DND-41 (cell line): ENCODE data around the gene INO80.

Experiments used
- ATAC-seq: fragments of 200-7000 bp; cut with Tn5 transposase; 3 replicates; pipeline ENCODE4 v1.9.1; 2021; ENCODE audit warnings: low read depth; ENCODE audit not compliant: insufficient read depth
- DNase-seq: peaks from one replicate; pipeline ENCODE4 v3.0.0-alpha.2; 2020
- H2AFZ ChIP-seq: 2 replicates; pipeline ENCODE4 v1.6.0; 2012; ENCODE audit warnings: low read depth, low read length
- H3K27ac ChIP-seq: 2 replicates; pipeline ENCODE4 v1.5.1; 2012; ENCODE audit warnings: low read length, inconsistent platforms
- H3K27me3 ChIP-seq: fragments of 200-600 bp; sonication (generic); 2 replicates; pipeline ENCODE4 v1.6.0; 2012; ENCODE audit warnings: low read length, mild to moderate bottlenecking, inconsistent platforms; ENCODE audit not compliant: insufficient read depth, poor library complexity
- H3K36me3 ChIP-seq: 2 replicates; pipeline ENCODE4 v1.5.1; 2012; ENCODE audit warnings: low read length, inconsistent platforms; ENCODE audit not compliant: insufficient read depth
- H3K4me1 ChIP-seq: 2 replicates; pipeline ENCODE4 v1.5.1; 2012; ENCODE audit warnings: mild to moderate bottlenecking, low read length; ENCODE audit not compliant: insufficient read depth
- H3K4me2 ChIP-seq: 2 replicates; pipeline ENCODE4 v1.6.0; 2012; ENCODE audit warnings: mild to moderate bottlenecking, moderate library complexity, low read length, inconsistent platforms; ENCODE audit not compliant: insufficient read depth
- H3K4me3 ChIP-seq, 2 experiments: fragments of 200-600 bp in 1 of 2; shearing (Covaris generic) in 1 of 2; 2 replicates each; pipeline ENCODE4 v1.5.1; 2012 to 2016; ENCODE audit warnings: inconsistent platforms in 2 of 2, low read length in 2 of 2, mild to moderate bottlenecking in 2 of 2, low read depth in 1 of 2, moderate library complexity in 1 of 2
- H3K79me2 ChIP-seq: 2 replicates; pipeline ENCODE4 v1.6.0; 2012; ENCODE audit warnings: low read length, inconsistent platforms; ENCODE audit not compliant: insufficient read depth
- H3K9ac ChIP-seq: 2 replicates; pipeline ENCODE4 v1.6.0; 2012; ENCODE audit warnings: low read depth, mild to moderate bottlenecking, inconsistent platforms, low read length, moderate library complexity
- H3K9me3 ChIP-seq: 2 replicates; pipeline ENCODE4 v1.5.1; 2012; ENCODE audit warnings: low read length, moderate library complexity, mild to moderate bottlenecking, inconsistent platforms; ENCODE audit not compliant: insufficient read depth, severe bottlenecking
- H4K20me1 ChIP-seq: 2 replicates; pipeline ENCODE4 v1.6.0; 2012; ENCODE audit warnings: low read length; ENCODE audit not compliant: insufficient read depth
- EZH2 ChIP-seq: IDR thresholded peaks from 3 replicates; pipeline ENCODE4 v1.6.1; 2012; ENCODE audit warnings: borderline replicate concordance, low read depth, mild to moderate bottlenecking, moderate library complexity, low read length, inconsistent platforms; ENCODE audit not compliant: severe bottlenecking
- TF ChIP-seq, protein P1 (sequence below): IDR thresholded peaks from 2 replicates; pipeline ENCODE4 v1.5.1; 2012; ENCODE audit warnings: borderline replicate concordance, low read length, moderate library complexity, mild to moderate bottlenecking; ENCODE audit not compliant: poor library complexity, severe bottlenecking; ENCODE audit errors: extremely low read depth

The INO80 gene

DNA sequence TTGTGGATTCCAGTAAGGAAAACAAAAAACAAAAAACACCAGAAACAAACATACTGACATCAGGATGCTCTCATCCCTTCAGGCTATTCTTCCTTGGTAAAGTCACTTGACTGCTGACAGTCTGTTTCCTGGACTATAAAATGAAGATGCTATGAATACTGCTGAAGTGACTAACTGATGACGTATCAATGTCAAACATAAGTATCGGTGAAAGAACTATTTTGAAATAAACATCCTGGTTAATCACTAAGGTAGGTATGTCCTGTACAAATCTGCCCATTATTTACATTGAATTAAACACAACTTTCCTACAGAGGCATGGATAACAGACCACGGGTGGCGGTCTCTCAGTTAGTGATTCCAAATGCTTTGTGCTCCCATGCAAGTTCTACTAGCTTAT is 116.9 kb downstream of the INO80 start:
- TF ChIP-seq EZH2, result no peak
- TF ChIP-seq, protein P1, sequence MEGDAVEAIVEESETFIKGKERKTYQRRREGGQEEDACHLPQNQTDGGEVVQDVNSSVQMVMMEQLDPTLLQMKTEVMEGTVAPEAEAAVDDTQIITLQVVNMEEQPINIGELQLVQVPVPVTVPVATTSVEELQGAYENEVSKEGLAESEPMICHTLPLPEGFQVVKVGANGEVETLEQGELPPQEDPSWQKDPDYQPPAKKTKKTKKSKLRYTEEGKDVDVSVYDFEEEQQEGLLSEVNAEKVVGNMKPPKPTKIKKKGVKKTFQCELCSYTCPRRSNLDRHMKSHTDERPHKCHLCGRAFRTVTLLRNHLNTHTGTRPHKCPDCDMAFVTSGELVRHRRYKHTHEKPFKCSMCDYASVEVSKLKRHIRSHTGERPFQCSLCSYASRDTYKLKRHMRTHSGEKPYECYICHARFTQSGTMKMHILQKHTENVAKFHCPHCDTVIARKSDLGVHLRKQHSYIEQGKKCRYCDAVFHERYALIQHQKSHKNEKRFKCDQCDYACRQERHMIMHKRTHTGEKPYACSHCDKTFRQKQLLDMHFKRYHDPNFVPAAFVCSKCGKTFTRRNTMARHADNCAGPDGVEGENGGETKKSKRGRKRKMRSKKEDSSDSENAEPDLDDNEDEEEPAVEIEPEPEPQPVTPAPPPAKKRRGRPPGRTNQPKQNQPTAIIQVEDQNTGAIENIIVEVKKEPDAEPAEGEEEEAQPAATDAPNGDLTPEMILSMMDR, result no peak
- no peak overlapping the region for H3K27ac ChIP-seq
- ATAC-seq (no peak), DNase-seq (no peak)
- no peak overlapping the region for H3K4me3 ChIP-seq
- H2AFZ ChIP-seq, result no peak overlapping the region
- no peaks in the 10 kb centered on the region for H3K79me2 ChIP-seq
- H4K20me1 ChIP-seq, result no peaks in the 10 kb centered on the region
- H3K36me3 ChIP-seq, result peaks cover 69% of the 10 kb centered on the region
- H3K9me3 ChIP-seq, result no peaks in the 10 kb centered on the region
- H3K4me2 ChIP-seq, result no peak overlapping the region
- H3K9ac ChIP-seq, result no peak overlapping the region
- H3K27me3 ChIP-seq, result no peaks in the 10 kb centered on the region
- H3K4me1 ChIP-seq, result no peaks in the 10 kb centered on the region

DNA sequence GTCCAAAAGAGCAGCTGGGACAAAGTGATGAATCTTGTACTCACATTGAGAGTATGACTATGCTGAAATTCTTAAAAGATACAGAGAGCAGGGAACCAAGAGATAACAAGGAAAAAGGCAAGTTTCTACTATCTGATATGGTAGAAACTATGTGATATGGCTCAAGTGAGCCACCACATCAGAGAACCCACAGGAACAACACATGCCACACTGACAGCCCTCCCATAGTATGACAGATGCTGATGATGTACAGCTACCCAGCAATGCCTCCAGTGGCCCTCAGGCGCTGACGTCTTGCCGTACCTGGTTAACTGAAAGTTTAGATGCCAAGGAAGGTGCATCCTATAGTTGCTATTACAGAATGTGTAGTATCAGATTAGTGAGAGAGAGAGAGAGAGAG is 120.4 kb downstream of the INO80 start:
- H3K27me3 ChIP-seq, result no peaks in the 10 kb centered on the region
- TF ChIP-seq, protein P1, result no peak
- no peak for TF ChIP-seq EZH2
- H3K27ac ChIP-seq, result no peak overlapping the region
- H3K79me2 ChIP-seq, result no peaks in the 10 kb centered on the region
- H3K9ac ChIP-seq, result no peak overlapping the region
- no peak overlapping the region for H2AFZ ChIP-seq
- H3K36me3 ChIP-seq, result peaks cover 69% of the 10 kb centered on the region
- H4K20me1 ChIP-seq, result no peaks in the 10 kb centered on the region
- H3K4me2 ChIP-seq, result no peak overlapping the region
- H3K4me3 ChIP-seq, result no peak overlapping the region
- H3K4me1 ChIP-seq, result no peaks in the 10 kb centered on the region
- ATAC-seq (no peak), DNase-seq (no peak)
- H3K9me3 ChIP-seq, result no peaks in the 10 kb centered on the region

DNA sequence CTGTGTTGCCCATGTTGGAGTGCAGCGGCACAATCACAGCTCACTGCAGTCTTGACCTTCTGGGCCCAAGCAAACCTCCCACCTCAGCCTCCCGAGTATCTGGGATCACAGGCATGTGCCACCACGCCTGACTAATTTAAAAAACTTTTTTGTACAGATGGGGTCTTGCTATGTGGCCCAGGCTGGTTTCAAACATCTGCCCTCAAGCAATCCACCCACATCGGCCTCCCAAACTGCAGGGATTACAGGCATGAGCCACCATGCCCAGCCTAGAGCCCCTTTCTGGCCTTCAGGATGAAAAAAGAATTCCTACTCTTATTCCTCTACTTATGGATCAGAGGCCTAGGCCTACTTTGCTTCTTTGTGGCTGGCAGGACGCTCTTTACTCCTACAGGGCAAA is 123.3 kb downstream of the INO80 start:
- Histone ChIP-seq H3K27ac (no peak overlapping the region), H3K27me3 (no peaks in the 10 kb centered on the region), H3K36me3 (peaks cover 77% of the 10 kb centered on the region), H3K9me3 (no peaks in the 10 kb centered on the region), H3K4me2 (no peak overlapping the region), H4K20me1 (no peaks in the 10 kb centered on the region), H2AFZ (no peak overlapping the region), H3K4me3 (no peak overlapping the region), H3K4me1 (no peaks in the 10 kb centered on the region), H3K9ac (no peak overlapping the region), H3K79me2 (no peaks in the 10 kb centered on the region)
- TF ChIP-seq, protein P1, result no peak
- no peak for TF ChIP-seq EZH2
- DNase-seq (no peak), ATAC-seq (no peak)

DNA sequence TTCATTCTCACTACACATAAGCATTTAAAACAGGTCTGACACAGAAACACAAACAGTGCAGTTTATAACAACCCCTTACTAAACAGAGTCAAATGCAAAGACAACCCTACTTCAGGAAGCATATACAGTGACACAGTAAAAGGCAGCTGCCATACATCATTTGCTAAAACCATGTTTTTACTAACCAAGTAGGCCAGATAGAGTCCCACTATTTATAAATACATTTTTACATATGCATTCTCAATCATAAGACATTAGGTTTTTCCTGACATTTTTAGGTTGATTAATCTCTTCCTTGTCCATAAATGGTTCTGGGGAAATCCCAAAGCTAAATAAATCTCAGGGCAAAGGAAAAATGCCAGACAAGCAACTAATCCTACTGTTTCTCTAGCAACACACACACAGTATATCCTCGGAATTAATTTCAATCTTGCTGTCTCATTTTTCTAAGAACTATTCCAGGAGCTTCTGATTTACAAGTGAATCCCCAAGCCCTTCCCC is 123.8 kb downstream of the INO80 start:
- no peaks in the 10 kb centered on the region for H3K27me3 ChIP-seq
- no peak for TF ChIP-seq EZH2
- TF ChIP-seq, protein P1, result no peak
- ATAC-seq (no peak), DNase-seq (no peak)
- H4K20me1 ChIP-seq, result no peaks in the 10 kb centered on the region
- H3K9ac ChIP-seq, result no peak overlapping the region
- H3K79me2 ChIP-seq, result no peaks in the 10 kb centered on the region
- no peak overlapping the region for H3K27ac ChIP-seq
- H3K9me3 ChIP-seq, result no peaks in the 10 kb centered on the region
- peaks cover 78% of the 10 kb centered on the region for H3K36me3 ChIP-seq
- H3K4me2 ChIP-seq, result no peak overlapping the region
- no peaks in the 10 kb centered on the region for H3K4me1 ChIP-seq
- no peak overlapping the region for H3K4me3 ChIP-seq
- H2AFZ ChIP-seq, result no peak overlapping the region
